ENCODE data around the gene IL1RAPL1. TPM values are rescaled to one million over a fixed set of nuclear protein-coding genes. Genes with fewer than 3 reads are reported as not detected.

IL1RAPL1 gene
- total RNA-seq, 1 experiment from 2014 or later: 2.9 TPM

DNA sequence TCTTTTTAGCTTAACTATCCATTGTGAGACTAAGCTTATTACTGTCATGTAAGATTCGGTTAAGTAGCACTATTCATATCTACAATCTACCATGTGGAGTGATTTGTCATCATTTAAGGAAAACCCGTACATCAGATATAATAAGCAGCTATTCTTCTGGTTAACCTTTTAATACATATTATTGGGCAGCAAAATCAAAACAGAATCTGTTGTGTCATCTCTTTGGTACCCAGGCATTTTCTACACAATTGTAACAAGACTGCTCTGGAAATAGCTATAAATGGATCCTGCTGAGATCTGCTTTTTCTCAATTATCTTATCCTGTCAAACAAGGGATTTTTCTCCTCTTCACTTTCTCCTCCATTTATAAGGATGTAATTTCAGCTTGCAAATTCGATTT is 1106.7 kb downstream of the IL1RAPL1 start:
- DNase-seq: no peak
- Histone ChIP-seq H3K27me3 (ENCODE audit: control insufficient read depth, insufficient read depth, low read length) (no peaks in the 10 kb centered on the region), H3K36me3 (replicated peaks; ENCODE audit: control insufficient read depth, insufficient read depth, low read length) (no peaks in the 10 kb centered on the region), H3K4me3 (ENCODE audit: insufficient read depth, low read depth, low read length) (no peak overlapping the region)

DNA sequence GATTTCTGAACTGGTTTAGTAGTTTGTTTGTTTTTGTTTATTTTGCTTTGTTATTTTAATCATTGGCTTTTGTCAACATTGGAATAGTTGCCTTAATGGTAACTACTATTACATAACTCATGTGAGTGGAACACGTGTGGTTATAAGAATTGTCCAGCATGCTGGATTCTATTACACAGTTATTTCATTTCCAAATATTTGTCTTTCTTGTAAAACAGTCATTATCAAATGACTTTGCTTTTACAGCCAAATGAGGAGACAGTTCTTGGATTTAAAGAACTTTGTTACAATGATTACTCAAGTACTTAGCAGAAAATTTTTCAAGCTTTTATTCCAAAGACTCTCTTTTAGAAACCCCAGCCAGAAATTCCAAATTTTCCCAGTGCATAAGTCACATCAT is 1112.0 kb downstream of the IL1RAPL1 start:
- Histone ChIP-seq H3K27me3 (ENCODE audit: control insufficient read depth, insufficient read depth, low read length) (no peaks in the 10 kb centered on the region), H3K36me3 (replicated peaks; ENCODE audit: control insufficient read depth, insufficient read depth, low read length) (no peaks in the 10 kb centered on the region), H3K4me3 (ENCODE audit: insufficient read depth, low read depth, low read length) (no peak overlapping the region)
- no peak for DNase-seq

DNA sequence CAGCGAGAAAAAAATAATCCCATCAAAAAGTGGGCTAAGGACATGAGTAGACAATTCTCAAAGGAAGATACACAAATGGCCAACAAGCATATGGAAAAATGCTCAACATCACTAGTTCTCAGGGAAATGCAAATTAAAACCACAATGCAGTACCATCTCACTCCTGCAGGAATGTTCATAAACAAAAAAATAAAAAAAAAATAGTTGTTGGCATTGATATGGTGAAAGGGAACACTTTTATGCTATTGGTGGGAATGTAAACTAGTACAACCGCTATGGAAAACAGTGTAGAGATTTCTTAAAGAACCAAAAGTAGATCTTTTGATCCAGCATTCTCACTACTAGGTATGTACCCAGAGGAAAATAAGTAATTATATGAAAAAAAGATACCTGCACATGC is 1119.8 kb downstream of the IL1RAPL1 start:
- no peak for DNase-seq
- Histone ChIP-seq H3K4me3 (ENCODE audit: insufficient read depth, low read depth, low read length) (no peak overlapping the region), H3K27me3 (ENCODE audit: control insufficient read depth, insufficient read depth, low read length) (no peaks in the 10 kb centered on the region), H3K36me3 (replicated peaks; ENCODE audit: control insufficient read depth, insufficient read depth, low read length) (no peaks in the 10 kb centered on the region)

DNA sequence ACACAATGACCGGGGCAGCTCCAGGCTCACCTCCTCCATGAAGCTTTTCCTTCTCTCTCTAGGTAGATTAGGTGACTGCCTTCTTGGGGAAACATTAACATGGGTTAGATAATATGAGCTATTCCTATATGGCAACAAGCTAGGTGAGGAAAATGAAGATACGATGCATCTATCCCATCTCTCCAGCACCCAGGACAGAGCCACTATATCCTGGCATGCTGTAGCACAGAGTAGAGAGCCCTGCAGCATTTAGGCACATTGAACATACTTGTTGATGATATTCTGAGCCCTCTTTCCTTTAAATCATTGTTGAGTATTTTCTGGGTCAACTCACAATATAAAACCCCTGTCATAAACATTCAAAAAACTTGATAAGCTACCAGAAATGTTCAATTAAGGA is 1133.9 kb downstream of the IL1RAPL1 start:
- H3K36me3 ChIP-seq (replicated peaks; ENCODE audit: control insufficient read depth, insufficient read depth, low read length): no peaks in the 10 kb centered on the region
- no peaks in the 10 kb centered on the region for H3K27me3 ChIP-seq (ENCODE audit: control insufficient read depth, insufficient read depth, low read length)
- H3K4me3 ChIP-seq (ENCODE audit: insufficient read depth, low read depth, low read length): no peak overlapping the region
- no peak for DNase-seq

GRCh38 chrX:29724316-29724715 is 1137.1 kb downstream of the IL1RAPL1 start:
- H3K27me3 ChIP-seq (ENCODE audit: control insufficient read depth, insufficient read depth, low read length): no peaks in the 10 kb centered on the region
- H3K36me3 ChIP-seq (replicated peaks; ENCODE audit: control insufficient read depth, insufficient read depth, low read length): no peaks in the 10 kb centered on the region
- H3K4me3 ChIP-seq (ENCODE audit: insufficient read depth, low read depth, low read length): no peak overlapping the region
- DNase-seq: no peak

- H3K4me3 ChIP-seq (ENCODE audit: insufficient read depth, low read depth, low read length): no peak overlapping the region
- H3K27me3 ChIP-seq (ENCODE audit: control insufficient read depth, insufficient read depth, low read length): no peaks in the 10 kb centered on the region
- DNase-seq: no peak
- H3K36me3 ChIP-seq (replicated peaks; ENCODE audit: control insufficient read depth, insufficient read depth, low read length): no peaks in the 10 kb centered on the region
These were observed 1139.6 kb downstream of the IL1RAPL1 start for GRCh38 chrX:29726811-29727210.

DNA sequence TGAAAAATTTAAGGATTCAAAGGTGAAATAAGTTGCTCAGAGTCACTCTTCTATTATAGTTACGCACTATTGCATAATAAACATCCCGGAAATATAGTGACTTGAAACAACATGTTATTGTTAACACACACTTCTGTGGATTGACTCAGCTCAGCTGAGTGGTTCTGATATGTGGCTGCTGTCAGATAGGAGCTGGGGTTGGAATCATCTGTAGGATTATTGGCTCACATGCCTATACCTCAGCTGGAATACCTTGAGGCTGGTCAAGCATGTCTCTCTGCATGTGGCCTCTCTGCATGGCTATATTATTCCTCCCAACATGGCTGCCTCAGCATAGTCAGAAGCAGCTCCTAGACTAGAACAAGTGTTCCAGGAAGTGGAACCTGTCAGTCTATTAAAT is 1141.4 kb downstream of the IL1RAPL1 start:
- DNase-seq: no peak
- no peaks in the 10 kb centered on the region for H3K36me3 ChIP-seq (replicated peaks; ENCODE audit: control insufficient read depth, insufficient read depth, low read length)
- no peak overlapping the region for H3K4me3 ChIP-seq (ENCODE audit: insufficient read depth, low read depth, low read length)
- H3K27me3 ChIP-seq (ENCODE audit: control insufficient read depth, insufficient read depth, low read length): no peaks in the 10 kb centered on the region

- Histone ChIP-seq H3K4me3 (ENCODE audit: insufficient read depth, low read depth, low read length) (no peak overlapping the region), H3K27me3 (ENCODE audit: control insufficient read depth, insufficient read depth, low read length) (no peaks in the 10 kb centered on the region), H3K36me3 (replicated peaks; ENCODE audit: control insufficient read depth, insufficient read depth, low read length) (no peaks in the 10 kb centered on the region)
- no peak for DNase-seq
These were observed 1157.7 kb downstream of the IL1RAPL1 start for GRCh38 chrX:29744966-29745365.

- Histone ChIP-seq H3K27me3 (ENCODE audit: control insufficient read depth, insufficient read depth, low read length) (no peaks in the 10 kb centered on the region), H3K36me3 (replicated peaks; ENCODE audit: control insufficient read depth, insufficient read depth, low read length) (no peaks in the 10 kb centered on the region), H3K4me3 (ENCODE audit: insufficient read depth, low read depth, low read length) (no peak overlapping the region)
- no peak for DNase-seq
These were observed 1159.1 kb downstream of the IL1RAPL1 start for GRCh38 chrX:29746326-29746725.

DNA sequence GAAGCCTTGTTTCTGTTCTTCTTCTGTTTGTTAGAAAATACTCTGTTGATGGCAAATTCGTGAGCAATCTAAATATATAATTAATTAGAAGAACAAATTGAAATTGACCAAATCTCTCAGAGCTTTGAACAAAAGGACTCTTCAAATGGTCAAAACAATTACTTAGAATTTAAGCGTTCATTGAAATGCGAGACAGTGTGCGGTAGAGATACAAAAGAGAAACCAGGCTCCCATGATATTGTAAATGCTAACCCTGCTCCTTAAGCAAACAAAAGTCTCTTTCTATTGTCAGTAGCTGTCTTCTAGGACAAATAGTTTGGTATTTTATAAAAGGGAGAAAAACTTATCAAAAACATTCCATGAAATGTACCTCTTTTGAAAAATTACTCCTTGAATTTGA is 1174.8 kb downstream of the IL1RAPL1 start:
- Histone ChIP-seq H3K27me3 (ENCODE audit: control insufficient read depth, insufficient read depth, low read length) (no peaks in the 10 kb centered on the region), H3K4me3 (ENCODE audit: insufficient read depth, low read depth, low read length) (no peak overlapping the region), H3K36me3 (replicated peaks; ENCODE audit: control insufficient read depth, insufficient read depth, low read length) (no peaks in the 10 kb centered on the region)
- no peak for DNase-seq

- no peak for DNase-seq
- Histone ChIP-seq H3K36me3 (replicated peaks; ENCODE audit: control insufficient read depth, insufficient read depth, low read length) (no peaks in the 10 kb centered on the region), H3K27me3 (ENCODE audit: control insufficient read depth, insufficient read depth, low read length) (no peaks in the 10 kb centered on the region), H3K4me3 (ENCODE audit: insufficient read depth, low read depth, low read length) (no peak overlapping the region)
These were observed 1188.6 kb downstream of the IL1RAPL1 start for GRCh38 chrX:29775890-29776289.

- Histone ChIP-seq H3K36me3 (replicated peaks; ENCODE audit: control insufficient read depth, insufficient read depth, low read length) (no peaks in the 10 kb centered on the region), H3K27me3 (ENCODE audit: control insufficient read depth, insufficient read depth, low read length) (no peaks in the 10 kb centered on the region), H3K4me3 (ENCODE audit: insufficient read depth, low read depth, low read length) (no peak overlapping the region)
- no peak for DNase-seq
These were observed 1200.4 kb downstream of the IL1RAPL1 start for GRCh38 chrX:29787656-29788055.

DNA sequence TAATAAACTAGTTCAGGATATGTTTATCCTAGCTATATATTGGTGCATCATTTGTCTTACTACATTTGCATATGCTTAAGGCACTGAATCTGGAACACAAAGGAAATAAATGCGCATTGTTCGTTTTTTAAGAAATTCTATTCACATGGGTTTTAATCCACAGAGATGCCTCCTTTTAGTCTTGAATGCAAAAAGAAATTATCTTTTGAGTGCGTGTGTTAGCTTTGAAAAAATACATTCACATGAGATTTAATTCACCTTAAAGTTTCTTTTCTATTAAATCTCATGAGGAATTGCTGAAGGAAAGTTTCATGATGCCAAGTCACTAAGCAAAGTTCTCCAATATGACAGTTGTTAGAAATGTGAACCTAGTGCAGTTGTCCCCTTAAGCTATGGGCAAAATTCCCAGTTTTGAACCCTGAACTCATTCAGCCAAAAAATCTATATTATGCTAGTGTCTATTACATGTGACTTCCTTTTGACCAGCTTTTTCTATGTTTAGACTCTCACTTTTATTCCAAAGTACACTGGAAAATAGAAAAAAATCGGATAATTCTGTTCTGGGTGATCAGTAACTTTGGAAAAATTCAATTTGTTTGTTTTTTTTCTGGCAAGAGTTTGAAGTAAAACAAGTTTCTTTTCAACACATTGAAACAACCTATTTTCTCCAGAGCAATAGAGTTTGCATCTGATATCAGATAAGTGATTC is 1201.9 kb downstream of the IL1RAPL1 start:
- Histone ChIP-seq H3K27me3 (ENCODE audit: control insufficient read depth, insufficient read depth, low read length) (no peaks in the 10 kb centered on the region), H3K36me3 (replicated peaks; ENCODE audit: control insufficient read depth, insufficient read depth, low read length) (no peaks in the 10 kb centered on the region), H3K4me3 (ENCODE audit: insufficient read depth, low read depth, low read length) (no peak overlapping the region)
- DNase-seq: no peak

GRCh38 chrX:29792335-29792734 is 1205.1 kb downstream of the IL1RAPL1 start:
- no peak overlapping the region for H3K4me3 ChIP-seq (ENCODE audit: insufficient read depth, low read depth, low read length)
- no peaks in the 10 kb centered on the region for H3K36me3 ChIP-seq (replicated peaks; ENCODE audit: control insufficient read depth, insufficient read depth, low read length)
- no peaks in the 10 kb centered on the region for H3K27me3 ChIP-seq (ENCODE audit: control insufficient read depth, insufficient read depth, low read length)
- no peak for DNase-seq

DNA sequence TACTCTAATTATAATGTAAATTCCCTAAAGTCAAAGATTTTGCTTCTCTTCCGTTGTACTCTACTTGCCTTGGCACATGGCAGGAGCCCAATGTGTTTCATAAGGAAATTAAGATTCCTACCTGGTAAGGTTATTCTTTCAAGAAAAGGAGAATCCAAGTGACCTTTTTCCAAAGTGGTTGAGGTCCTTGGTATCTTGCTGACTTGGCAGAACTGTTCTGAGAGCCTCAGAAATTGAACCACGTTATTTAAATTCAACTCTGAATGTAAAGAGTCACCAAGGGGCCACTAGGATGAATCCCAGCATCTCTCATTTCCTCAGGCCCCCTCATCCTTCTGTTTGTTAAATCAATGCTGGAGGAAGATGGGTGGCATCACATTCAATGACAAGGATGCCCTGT is 1209.9 kb downstream of the IL1RAPL1 start:
- no peak for DNase-seq
- H3K36me3 ChIP-seq (replicated peaks; ENCODE audit: control insufficient read depth, insufficient read depth, low read length): no peaks in the 10 kb centered on the region
- no peak overlapping the region for H3K4me3 ChIP-seq (ENCODE audit: insufficient read depth, low read depth, low read length)
- no peaks in the 10 kb centered on the region for H3K27me3 ChIP-seq (ENCODE audit: control insufficient read depth, insufficient read depth, low read length)

DNA sequence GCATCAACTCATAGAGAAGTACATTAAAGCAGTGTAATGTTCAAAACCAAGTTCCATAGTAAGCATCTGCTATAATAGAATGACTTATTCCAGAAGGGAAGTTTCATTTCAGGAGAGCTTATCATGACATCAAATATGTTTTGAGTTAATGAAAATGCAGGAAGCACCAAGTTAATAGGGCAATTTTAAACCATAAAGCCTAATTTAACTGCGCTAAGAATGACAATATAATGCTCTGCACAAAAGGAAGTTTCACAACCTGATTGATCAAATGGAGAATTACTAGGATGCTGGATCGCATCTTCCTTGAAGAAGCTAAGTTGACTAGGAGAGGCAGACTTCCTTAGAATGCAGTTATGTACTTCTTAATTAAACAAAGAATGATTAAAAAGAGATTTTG is 1211.2 kb downstream of the IL1RAPL1 start:
- H3K27me3 ChIP-seq (ENCODE audit: control insufficient read depth, insufficient read depth, low read length): no peaks in the 10 kb centered on the region
- no peak for DNase-seq

More for the DNA sequence above, 1211.2 kb downstream of the IL1RAPL1 start:
- H3K36me3 ChIP-seq (replicated peaks; ENCODE audit: control insufficient read depth, insufficient read depth, low read length): no peaks in the 10 kb centered on the region
- no peak overlapping the region for H3K4me3 ChIP-seq (ENCODE audit: insufficient read depth, low read depth, low read length)
